Lower leg skin (tissue), 4 donors: Measurements from ENCODE around the gene PCGF3. TPM values are rescaled to one million over a fixed set of nuclear protein-coding genes. Genes with fewer than 3 reads are reported as not detected.
A peak's percentile ranks its signal among the peaks of the same experiment; 100 is the strongest.

Experiments used
- DNase-seq, 2 donors: peaks; one replicate each; pipeline ENCODE4 v3.0.0-alpha.2; 2019; ENCODE audit warnings: low spot score in 2 of 2
- H3K4me3 ChIP-seq: fragments of 200-600 bp; sonication (generic); 2 replicates; pipeline ENCODE4 v1.5.1; 2017; ENCODE audit warnings: mild to moderate bottlenecking, low read depth; ENCODE audit not compliant: poor library complexity, severe bottlenecking
- POLR2A ChIP-seq, 2 donors: fragments of 450-650 bp; IDR thresholded peaks; one replicate each; pipeline ENCODE4 v1.6.1; 2016 to 2017; ENCODE audit warnings: antibody characterized with exemption in 2 of 2, mild to moderate bottlenecking in 1 of 2, moderate library complexity in 1 of 2
- WGBS, 2 donors: methylation state at CpG; one replicate each; pipeline ENCODE4 v1.1.5; 2018; 5-methylcytosine and 5-hydroxymethylcytosine counted together
- intact Hi-C: fragments of 100-400 bp; cut with DNase I; formaldehyde crosslinking; loops from one replicate; pipeline ENCODE4 v1.15.0; 2023; ENCODE audit warnings: low total_unique reads
- total RNA-seq, 4 donors: library from RNA; depleted of rRNA; stranded (reverse); fragments of >200 nt; gene quantifications; one replicate each; pipeline ENCODE4 v1.1.0, GENCODE V29; 2016
- TF ChIP-seq, protein P1 (sequence below), 3 donors: fragments of 450-650 bp; IDR thresholded peaks; one replicate each; pipeline ENCODE4 v1.5.1; 2016; ENCODE audit warnings: antibody characterized with exemption in 3 of 3, mild to moderate bottlenecking in 3 of 3, moderate library complexity in 2 of 3

The PCGF3 gene
- total RNA-seq, 4 donors from 2014 or later, result 55.2 to 102 (median 72.3) TPM

- DNase-seq, result no peak
- intact Hi-C loops, result no loop called here
- 95 to 96% methylated on average over 22 of the region's 22 CpGs for WGBS, 2 donors
- TF ChIP-seq POLR2A (IDR thresholded peaks at IDR 0.05), result no peak
- TF ChIP-seq, protein P1, sequence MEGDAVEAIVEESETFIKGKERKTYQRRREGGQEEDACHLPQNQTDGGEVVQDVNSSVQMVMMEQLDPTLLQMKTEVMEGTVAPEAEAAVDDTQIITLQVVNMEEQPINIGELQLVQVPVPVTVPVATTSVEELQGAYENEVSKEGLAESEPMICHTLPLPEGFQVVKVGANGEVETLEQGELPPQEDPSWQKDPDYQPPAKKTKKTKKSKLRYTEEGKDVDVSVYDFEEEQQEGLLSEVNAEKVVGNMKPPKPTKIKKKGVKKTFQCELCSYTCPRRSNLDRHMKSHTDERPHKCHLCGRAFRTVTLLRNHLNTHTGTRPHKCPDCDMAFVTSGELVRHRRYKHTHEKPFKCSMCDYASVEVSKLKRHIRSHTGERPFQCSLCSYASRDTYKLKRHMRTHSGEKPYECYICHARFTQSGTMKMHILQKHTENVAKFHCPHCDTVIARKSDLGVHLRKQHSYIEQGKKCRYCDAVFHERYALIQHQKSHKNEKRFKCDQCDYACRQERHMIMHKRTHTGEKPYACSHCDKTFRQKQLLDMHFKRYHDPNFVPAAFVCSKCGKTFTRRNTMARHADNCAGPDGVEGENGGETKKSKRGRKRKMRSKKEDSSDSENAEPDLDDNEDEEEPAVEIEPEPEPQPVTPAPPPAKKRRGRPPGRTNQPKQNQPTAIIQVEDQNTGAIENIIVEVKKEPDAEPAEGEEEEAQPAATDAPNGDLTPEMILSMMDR (IDR thresholded peaks at IDR 0.05), result no peak
- no peak overlapping the region for H3K4me3 ChIP-seq
Observed at GRCh38 chr4:739569-739968, 33.9 kb downstream of the PCGF3 start.

DNA sequence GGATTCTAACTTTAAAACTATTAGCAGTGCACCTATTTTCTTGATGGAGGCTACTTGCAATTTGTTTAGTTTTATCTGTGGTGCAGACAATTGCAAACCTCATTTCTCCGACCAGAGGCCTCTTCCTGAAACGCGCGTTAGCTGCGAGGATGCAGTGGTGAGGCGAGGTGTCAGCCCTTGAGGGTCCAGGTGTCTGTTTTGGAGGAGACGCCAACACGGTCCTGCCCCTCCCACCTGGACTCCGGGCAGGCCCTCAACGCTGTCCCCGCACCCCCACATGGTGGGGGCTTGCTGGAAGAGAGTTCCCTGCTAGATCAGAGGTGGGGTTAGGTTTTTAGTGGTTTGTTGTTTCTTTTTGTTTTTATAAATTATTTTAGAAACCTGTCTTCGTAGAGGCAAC, 34.4 kb downstream of the PCGF3 start:
- 89 to 93% methylated on average over 12 of the region's 12 CpGs for WGBS, 2 donors
- no peak for DNase-seq
- intact Hi-C loops, result no loop called here
- no peak overlapping the region for H3K4me3 ChIP-seq
- TF ChIP-seq POLR2A (IDR thresholded peaks at IDR 0.05), result no peak
- TF ChIP-seq, protein P1 (IDR thresholded peaks at IDR 0.05), result no peak

GRCh38 chr4:740656-741282, 35.1 kb downstream of the PCGF3 start:
- WGBS, 2 donors, result 79 to 83% methylated on average over 19 of the region's 19 CpGs
- no peak for DNase-seq
- intact Hi-C loops, result no loop called here
- no peak overlapping the region for H3K4me3 ChIP-seq
- TF ChIP-seq, protein P1 (IDR thresholded peaks at IDR 0.05), result no peak
- no peak for TF ChIP-seq POLR2A (IDR thresholded peaks at IDR 0.05)

DNA sequence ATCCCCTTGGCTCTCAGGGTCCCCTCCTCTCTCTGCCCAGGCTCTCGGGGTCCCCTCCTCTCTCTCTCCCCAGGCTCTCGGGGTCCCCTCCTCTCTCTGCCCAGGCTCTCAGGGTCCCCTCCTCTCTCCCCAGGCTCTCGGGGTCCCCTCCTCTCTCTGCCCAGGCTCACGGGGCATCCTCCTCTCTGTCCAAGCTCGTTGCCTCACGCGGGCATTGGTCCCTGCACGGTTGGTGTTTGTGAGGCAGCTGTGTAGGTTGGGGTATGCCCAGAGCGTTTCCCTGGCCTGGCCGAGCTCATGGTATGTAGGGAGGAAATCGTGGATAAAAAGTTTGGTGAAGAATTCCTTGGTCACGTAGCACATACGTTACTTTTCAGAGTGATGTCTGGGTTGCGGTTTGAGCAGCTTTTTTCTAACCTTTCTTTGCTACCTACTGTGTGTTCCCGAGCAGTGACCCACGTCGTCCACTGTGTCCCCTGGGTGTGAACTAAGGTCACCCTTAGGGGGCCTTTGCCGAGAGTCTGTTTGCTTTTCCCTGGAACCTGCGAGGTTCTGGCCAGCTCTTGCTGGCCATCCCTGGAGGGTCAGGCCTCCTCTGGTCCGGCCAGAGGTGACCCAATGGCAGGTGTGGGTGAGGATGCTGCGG, 36.6 kb downstream of the PCGF3 start:
- 79 to 82% methylated on average over 21 of the region's 21 CpGs for WGBS, 2 donors
- no peak for TF ChIP-seq POLR2A (IDR thresholded peaks at IDR 0.05)
- TF ChIP-seq, protein P1 (IDR thresholded peaks at IDR 0.05), result no peak
- H3K4me3 ChIP-seq, result no peak overlapping the region
- no peak for DNase-seq
- intact Hi-C loops, result no loop called here

DNA sequence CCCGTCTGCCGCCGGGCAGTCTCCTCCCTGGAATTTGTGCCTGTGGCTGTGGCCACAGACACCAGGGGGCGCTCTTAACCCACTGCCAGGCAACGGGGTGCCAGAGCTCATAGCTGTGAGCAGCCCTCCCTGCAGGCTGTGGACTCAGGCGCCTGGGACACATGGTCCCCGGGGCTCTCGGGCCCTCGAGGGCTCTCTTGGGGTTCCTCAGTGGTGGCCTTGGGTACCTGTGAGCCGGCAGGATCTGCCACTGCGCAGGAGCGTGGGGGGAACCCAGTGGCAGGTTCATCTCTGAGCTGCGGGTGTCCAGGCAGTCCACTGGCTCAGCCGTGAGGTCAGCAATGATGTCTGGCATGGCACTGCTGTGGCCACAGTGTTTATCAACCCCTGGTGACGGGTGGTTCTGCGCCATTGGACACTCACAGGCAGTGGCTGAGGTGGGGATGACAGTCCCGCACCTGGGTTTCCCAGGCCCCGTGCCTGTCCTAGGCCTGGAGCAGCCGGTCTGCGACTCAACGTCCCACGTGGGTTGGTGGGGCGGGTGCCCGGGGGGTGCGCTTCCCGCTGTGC, 37.2 kb downstream of the PCGF3 start:
- no peak overlapping the region for H3K4me3 ChIP-seq
- TF ChIP-seq, protein P1 (IDR thresholded peaks at IDR 0.05), result peak in 1 of 3 donors; percentile 43
- TF ChIP-seq POLR2A (IDR thresholded peaks at IDR 0.05), result no peak
- 75 to 87% methylated on average over 16 to 21 of the region's 26 CpGs for WGBS, 2 donors
- intact Hi-C loops, result no loop called here
- no peak for DNase-seq
